K562 treated with DMSO at 1 percent for 4 hours (cell line): Measurements from ENCODE around the gene SRBD1. TPM values are rescaled to one million over a fixed set of nuclear protein-coding genes. Genes with fewer than 3 reads are reported as not detected.

Source experiments
- total RNA-seq: library from RNA; unstranded; fragments of 300-600 nt; gene quantifications from 2 replicates; pipeline ENCODE4 v1.2.3, GENCODE V29; 2022; ENCODE audit not compliant: insufficient read depth

Gene SRBD1
- 4.1 and 4.2 TPM in 2 replicates for total RNA-seq

GRCh38 chr2:45611020-45611859, at the start of gene SRBD1:
TSS of gene SRBD1 (minus strand) at chr2:45611267. CDS start at chr2:45605441, 5,826 bp downstream.

GRCh38 chr2:45651415-45652089, 40.5 kb upstream of the SRBD1 start, which contains the start of gene PRKCE:
TSS of gene PRKCE (plus strand) at chr2:45651675.

Other genes with a start within 250 kb of the SRBD1 start
- 0.60 and 0.68 TPM in 2 replicates for gene PRKCE, start 40.4 kb upstream of the SRBD1 start, total RNA-seq